Progenitor cell of endocrine pancreas (in vitro differentiated cells): Measurements from ENCODE around the gene GRM8. TPM values are rescaled to one million over a fixed set of nuclear protein-coding genes. Genes with fewer than 3 reads are reported as not detected.
A peak's percentile ranks its signal among the peaks of the same experiment; 100 is the strongest.

Source experiments
- DNase-seq: peaks from one replicate; pipeline ENCODE4 v3.0.0; 2021; ENCODE audit warnings: low spot score; ENCODE audit not compliant: unreplicated experiment
- H3K27ac Mint-ChIP-seq: 2 replicates; pipeline ENCODE4 v1.8.0; 2021; ENCODE audit warnings: mild to moderate bottlenecking, moderate library complexity, mixed read lengths
- H3K27me3 Mint-ChIP-seq: 2 replicates; pipeline ENCODE4 v1.8.0; 2021; ENCODE audit warnings: mixed read lengths
- H3K36me3 Mint-ChIP-seq: 2 replicates; pipeline ENCODE4 v1.8.0; 2022; ENCODE audit warnings: mixed read lengths; ENCODE audit not compliant: insufficient read depth
- H3K4me1 Mint-ChIP-seq: 2 replicates; pipeline ENCODE4 v1.8.0; 2021; ENCODE audit warnings: low read depth, mixed read lengths
- H3K4me3 Mint-ChIP-seq: 2 replicates; pipeline ENCODE4 v1.8.0; 2021; ENCODE audit warnings: low read depth, mild to moderate bottlenecking, moderate library complexity, mixed read lengths
- H3K9me3 Mint-ChIP-seq: 2 replicates; pipeline ENCODE4 v1.8.0; 2021; ENCODE audit warnings: low read depth, mixed read lengths
- total RNA-seq: library from RNA; stranded (reverse); gene quantifications from 2 replicates; pipeline ENCODE4 v1.2.1, GENCODE V29; 2021
- TF ChIP-seq, protein P1 (sequence below): fragments of 200-600 bp; sonication (generic); IDR thresholded peaks from one replicate; pipeline ENCODE4 v1.5.0; 2021; ENCODE audit warnings: antibody characterized with exemption, mild to moderate bottlenecking; ENCODE audit not compliant: unreplicated experiment

Gene GRM8
- total RNA-seq, 1 donor from 2014 or later = 4.2 TPM

- no peaks in the 10 kb centered on the region for H3K27me3 Mint-ChIP-seq
- no peaks in the 10 kb centered on the region for H3K36me3 Mint-ChIP-seq
- no peak for DNase-seq
- TF ChIP-seq, protein P1, sequence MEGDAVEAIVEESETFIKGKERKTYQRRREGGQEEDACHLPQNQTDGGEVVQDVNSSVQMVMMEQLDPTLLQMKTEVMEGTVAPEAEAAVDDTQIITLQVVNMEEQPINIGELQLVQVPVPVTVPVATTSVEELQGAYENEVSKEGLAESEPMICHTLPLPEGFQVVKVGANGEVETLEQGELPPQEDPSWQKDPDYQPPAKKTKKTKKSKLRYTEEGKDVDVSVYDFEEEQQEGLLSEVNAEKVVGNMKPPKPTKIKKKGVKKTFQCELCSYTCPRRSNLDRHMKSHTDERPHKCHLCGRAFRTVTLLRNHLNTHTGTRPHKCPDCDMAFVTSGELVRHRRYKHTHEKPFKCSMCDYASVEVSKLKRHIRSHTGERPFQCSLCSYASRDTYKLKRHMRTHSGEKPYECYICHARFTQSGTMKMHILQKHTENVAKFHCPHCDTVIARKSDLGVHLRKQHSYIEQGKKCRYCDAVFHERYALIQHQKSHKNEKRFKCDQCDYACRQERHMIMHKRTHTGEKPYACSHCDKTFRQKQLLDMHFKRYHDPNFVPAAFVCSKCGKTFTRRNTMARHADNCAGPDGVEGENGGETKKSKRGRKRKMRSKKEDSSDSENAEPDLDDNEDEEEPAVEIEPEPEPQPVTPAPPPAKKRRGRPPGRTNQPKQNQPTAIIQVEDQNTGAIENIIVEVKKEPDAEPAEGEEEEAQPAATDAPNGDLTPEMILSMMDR = no peak
- H3K4me3 Mint-ChIP-seq = no peak overlapping the region
- H3K4me1 Mint-ChIP-seq = peaks cover 1% of the 10 kb centered on the region
- peaks cover 4% of the 10 kb centered on the region for H3K9me3 Mint-ChIP-seq
- no peak overlapping the region for H3K27ac Mint-ChIP-seq
Measured at GRCh38 chr7:126511046-126511445, 741.7 kb downstream of the GRM8 start.

GRCh38 chr7:126501617-126502016 lies 751.1 kb downstream of the GRM8 start:
- no peak for DNase-seq
- Mint-ChIP-seq H3K27ac (peak overlapping the region; percentile 51), H3K36me3 (no peaks in the 10 kb centered on the region), H3K9me3 (peaks cover 7% of the 10 kb centered on the region), H3K4me1 (peaks cover 9% of the 10 kb centered on the region), H3K27me3 (no peaks in the 10 kb centered on the region), H3K4me3 (no peak overlapping the region)
- TF ChIP-seq, protein P1 = no peak

DNA sequence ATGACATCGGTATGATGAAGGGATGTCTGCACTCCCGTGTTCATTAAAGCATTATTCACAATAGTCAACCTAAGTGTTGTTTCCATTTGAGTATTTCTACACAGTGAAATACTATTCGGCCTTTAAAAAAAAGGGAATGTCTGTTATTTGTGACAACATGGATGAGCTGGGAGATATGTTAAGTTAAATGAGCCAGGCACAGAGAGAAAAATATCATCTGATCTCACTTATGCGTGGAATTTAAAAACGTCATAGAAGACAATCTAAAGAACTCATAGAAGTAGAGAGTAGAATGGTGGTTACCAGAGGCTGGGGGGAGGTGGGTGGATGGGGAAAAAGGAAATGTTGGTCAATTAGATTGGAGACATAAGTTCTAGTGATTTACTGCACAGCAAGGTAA lies 753.3 kb downstream of the GRM8 start:
- Mint-ChIP-seq H3K27ac (no peak overlapping the region), H3K27me3 (no peaks in the 10 kb centered on the region), H3K4me1 (peaks cover 26% of the 10 kb centered on the region), H3K4me3 (no peak overlapping the region), H3K36me3 (no peaks in the 10 kb centered on the region), H3K9me3 (no peaks in the 10 kb centered on the region)
- DNase-seq = no peak
- TF ChIP-seq, protein P1 = no peak

DNA sequence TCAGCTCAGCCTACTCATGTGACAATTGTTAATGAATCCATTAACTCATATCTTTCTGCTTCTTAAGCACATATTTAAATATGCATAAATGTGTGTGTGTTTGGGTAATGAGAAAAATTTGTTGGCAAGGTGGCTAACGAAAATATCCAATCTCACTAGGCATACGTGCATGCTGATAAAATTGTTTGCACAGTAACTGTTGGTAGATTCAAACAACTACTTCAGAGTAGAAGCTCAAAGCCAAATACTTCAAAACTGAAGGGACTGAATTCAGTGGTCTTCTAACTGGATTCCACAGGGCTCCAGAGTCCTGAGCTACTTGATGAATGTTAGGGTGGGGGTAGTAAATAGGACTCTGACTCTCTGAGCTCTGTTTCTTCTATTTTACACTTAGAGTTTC lies 757.0 kb downstream of the GRM8 start:
- DNase-seq = no peak
- Mint-ChIP-seq H3K36me3 (no peaks in the 10 kb centered on the region), H3K9me3 (no peaks in the 10 kb centered on the region), H3K4me3 (no peak overlapping the region), H3K4me1 (peaks cover 27% of the 10 kb centered on the region), H3K27me3 (no peaks in the 10 kb centered on the region), H3K27ac (peak overlapping the region; percentile 65)
- TF ChIP-seq, protein P1 = no peak

GRCh38 chr7:126495001-126495400 lies 757.7 kb downstream of the GRM8 start:
- H3K36me3 Mint-ChIP-seq = peaks cover under 1% of the 10 kb centered on the region
- DNase-seq = no peak
- H3K9me3 Mint-ChIP-seq = no peaks in the 10 kb centered on the region
- H3K27me3 Mint-ChIP-seq = no peaks in the 10 kb centered on the region
- peaks cover 27% of the 10 kb centered on the region for H3K4me1 Mint-ChIP-seq
- H3K4me3 Mint-ChIP-seq = no peak overlapping the region
- H3K27ac Mint-ChIP-seq = no peak overlapping the region
- TF ChIP-seq, protein P1 = no peak
